Hematopoietic multipotent progenitor cell treated with erythropoietin and hydrocortisone succinate and interleukin-3 and kit ligand, for 15 days (in vitro differentiated cells): ENCODE measurements around the gene CPNE6.
A peak's percentile ranks its signal among the peaks of the same experiment; 100 is the strongest.
"Not testable (repeated sequence)": the region's sequence is repeated elsewhere in the genome, so short reads cannot be mapped to it uniquely, and the experiment has no call there.

ENCODE experiments used
- DNase-seq: peaks from one replicate; pipeline ENCODE4 v3.0.0-alpha.2; 2015; ENCODE audit warnings: low spot score

The CPNE6 gene

GRCh38 chr14:24105609-24106239, 34.4 kb downstream of the CPNE6 start:
- DNase-seq: not testable (repeated sequence)

GRCh38 chr14:24106672-24107271, 35.4 kb downstream of the CPNE6 start:
- DNase-seq: no peak

- DNase-seq: no peak
Observed at GRCh38 chr14:24108336-24108874, 37.0 kb downstream of the CPNE6 start.

- no peak for DNase-seq
Observed at GRCh38 chr14:24110060-24110459, 38.7 kb downstream of the CPNE6 start.

- DNase-seq: no peak
Observed at GRCh38 chr14:24110523-24110922, 39.2 kb downstream of the CPNE6 start.

GRCh38 chr14:24113379-24113800, 42.0 kb downstream of the CPNE6 start:
- DNase-seq: no peak

GRCh38 chr14:24113801-24114531, 42.6 kb downstream of the CPNE6 start:
- peak; percentile 75 for DNase-seq

GRCh38 chr14:24114532-24115421, 43.4 kb downstream of the CPNE6 start, which contains the start of the genes DCAF11 and NRL:
DCAF11 (plus strand) TSS chr14:24114777; CDS start chr14:24115595, 818 bp downstream.
NRL (minus strand) TSS chr14:24114949; CDS start chr14:24082848, 32,101 bp downstream.
- DNase-seq: peak; percentile 100

- DNase-seq: no peak
Observed at GRCh38 chr14:24115422-24116127, 44.2 kb downstream of the CPNE6 start.

- no peak for DNase-seq
Observed at GRCh38 chr14:24116128-24116814, 44.9 kb downstream of the CPNE6 start.

GRCh38 chr14:24117179-24117578, 45.8 kb downstream of the CPNE6 start:
- DNase-seq: no peak

- DNase-seq: no peak
Observed at GRCh38 chr14:24119691-24120090, 48.3 kb downstream of the CPNE6 start.

GRCh38 chr14:24121210-24121609, 49.8 kb downstream of the CPNE6 start:
- no peak for DNase-seq

GRCh38 chr14:24122416-24122815, 51.1 kb downstream of the CPNE6 start:
- DNase-seq: peak; percentile 23

- peak; percentile 69 for DNase-seq
Observed at GRCh38 chr14:24122898-24123297, 51.5 kb downstream of the CPNE6 start.

- peak; percentile 93 for DNase-seq
Observed at GRCh38 chr14:24123424-24124417, 52.4 kb downstream of the CPNE6 start.

GRCh38 chr14:24126939-24127338, 55.6 kb downstream of the CPNE6 start:
- DNase-seq: no peak

GRCh38 chr14:24127673-24128072, 56.3 kb downstream of the CPNE6 start:
- no peak for DNase-seq
